Fibroblast of skin of right biceps (primary cell): ENCODE results near the gene ANXA6.

Source experiments
- DNase-seq: peaks from one replicate; pipeline ENCODE4 v3.0.0-alpha.2; 2013

The ANXA6 gene

DNA sequence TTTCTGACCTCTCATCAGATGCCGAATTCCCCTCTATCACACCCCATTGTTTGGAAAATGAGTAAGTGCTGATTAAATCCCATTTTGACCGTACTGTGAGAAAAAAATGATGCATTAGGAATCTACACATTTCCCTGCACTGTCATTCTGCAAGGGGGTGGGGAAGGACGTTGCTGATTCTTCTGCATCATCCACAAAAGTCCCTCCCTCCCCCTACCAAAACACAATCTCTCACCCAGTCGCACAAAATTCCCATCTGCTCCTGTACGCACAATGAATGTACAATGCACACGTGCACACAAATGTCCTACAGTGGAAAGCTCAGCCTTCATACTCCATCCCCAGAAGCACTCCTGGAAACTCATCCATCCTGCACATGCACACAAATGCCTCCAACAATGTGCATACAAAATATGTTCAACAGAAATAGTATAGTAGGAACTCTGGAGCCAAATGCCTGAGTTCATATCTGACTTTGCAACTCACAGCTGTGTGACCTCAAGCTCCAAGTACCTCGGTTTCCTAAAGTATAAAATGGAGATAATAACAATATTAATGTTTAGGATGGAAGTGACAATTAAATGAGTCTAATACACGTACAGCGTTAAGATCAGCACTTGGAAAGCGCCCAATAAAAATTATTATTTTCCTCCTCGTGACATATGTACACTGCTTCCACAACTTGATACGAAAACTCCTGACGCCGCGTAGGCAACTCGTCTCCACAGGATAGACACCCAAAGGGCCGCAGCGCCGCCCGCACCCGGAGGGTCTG lies 77.6 kb downstream of the ANXA6 start:
- peak; percentile 92 for DNase-seq

GRCh38 chr5:151078490-151079262 lies 78.9 kb downstream of the ANXA6 start:
- no peak for DNase-seq

DNA sequence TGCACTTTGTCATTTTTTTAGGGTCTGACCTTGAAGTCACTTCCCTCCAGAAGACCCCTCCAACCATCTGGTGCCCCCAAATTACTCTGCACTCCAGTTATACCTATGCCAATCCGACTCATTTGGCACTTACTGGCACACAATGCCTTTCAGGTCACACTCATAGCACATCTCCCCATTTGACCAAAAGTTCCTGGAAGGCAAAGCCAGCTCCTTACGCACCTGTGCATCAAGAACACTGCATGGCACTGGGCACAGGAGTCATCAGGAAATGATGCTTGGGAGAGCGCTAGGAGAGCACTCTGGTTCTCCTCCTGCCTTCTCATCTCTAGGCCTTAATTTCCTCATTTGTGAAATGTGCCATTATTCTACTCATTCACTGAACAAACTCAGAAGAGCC lies 79.6 kb downstream of the ANXA6 start:
- DNase-seq: no peak

GRCh38 chr5:151077419-151077818 lies 80.2 kb downstream of the ANXA6 start:
- DNase-seq: no peak

- DNase-seq: no peak
Observed at GRCh38 chr5:151076616-151077015, 81.0 kb downstream of the ANXA6 start.

DNA sequence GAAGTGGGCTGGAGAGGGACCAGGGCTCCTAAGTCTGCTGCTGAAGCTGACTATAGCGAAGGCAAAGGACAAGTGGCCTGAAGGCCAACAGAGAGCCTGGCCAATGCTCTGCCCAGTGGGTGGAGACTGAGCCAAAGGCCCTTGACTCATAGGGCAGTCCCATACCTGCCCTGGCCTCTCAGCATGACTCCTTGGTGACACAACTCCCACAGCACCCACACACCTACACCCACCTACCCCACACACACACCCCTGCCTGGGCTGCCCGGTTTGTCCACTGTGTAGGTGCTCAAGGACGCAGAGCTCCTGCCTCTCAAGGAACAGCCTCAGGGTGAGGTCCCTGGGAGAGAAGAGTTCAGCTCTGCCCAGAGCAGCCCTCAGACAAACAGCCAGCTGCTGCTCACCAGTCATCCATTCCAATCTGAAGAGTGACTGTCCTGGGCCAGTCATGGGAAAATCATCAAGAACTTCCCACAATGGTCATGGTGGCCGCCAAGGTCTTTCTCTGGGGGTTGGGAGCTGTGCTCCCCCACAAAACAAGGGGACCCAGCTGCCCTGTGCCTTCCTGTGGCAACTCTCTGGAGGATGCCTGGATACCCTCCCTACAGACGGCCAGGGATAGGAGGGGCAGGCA lies 81.8 kb downstream of the ANXA6 start:
- peak; percentile 61 for DNase-seq

DNA sequence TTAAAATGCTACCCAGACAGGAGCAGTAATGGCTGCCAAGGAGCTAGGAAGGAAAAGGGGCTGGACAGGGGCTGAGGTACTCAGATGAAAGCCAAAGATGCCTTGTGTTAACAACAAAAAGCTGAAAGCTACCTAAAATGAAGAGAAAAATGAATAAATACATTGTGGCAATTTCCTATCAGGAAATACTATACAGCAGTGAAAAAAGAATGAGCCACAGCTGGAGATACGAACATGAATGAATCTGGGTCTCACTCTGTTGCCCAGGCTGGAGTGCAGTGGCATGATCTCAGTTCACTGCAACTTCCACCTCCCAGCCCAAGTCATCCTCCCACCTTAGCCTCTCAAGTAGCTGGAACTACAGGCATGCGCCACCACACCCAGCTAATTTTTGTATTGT lies 83.0 kb downstream of the ANXA6 start:
- DNase-seq: no peak

- DNase-seq: no peak
Observed at GRCh38 chr5:151073280-151073679, 84.3 kb downstream of the ANXA6 start.

DNA sequence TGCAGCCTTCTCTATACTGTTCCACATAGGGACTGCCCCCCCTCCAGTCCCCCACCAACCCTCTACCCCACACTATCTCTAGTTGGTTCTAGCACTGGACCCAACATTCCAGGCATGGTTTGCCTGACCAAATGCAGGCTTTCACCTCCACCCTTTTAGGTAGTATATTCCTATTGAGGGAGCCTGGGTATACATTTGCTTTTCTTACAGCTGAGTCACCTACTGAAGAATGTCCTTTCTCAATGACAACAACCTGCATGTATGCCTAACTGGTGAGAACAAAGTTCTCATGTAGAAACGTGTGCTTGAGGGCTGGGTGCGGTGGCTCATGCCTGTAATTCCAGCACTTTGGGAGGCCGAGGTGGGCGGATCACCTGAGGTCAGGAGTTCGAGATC lies 85.0 kb downstream of the ANXA6 start:
- DNase-seq: peak; percentile 85

- no peak for DNase-seq
Observed at GRCh38 chr5:151071848-151072629, 85.5 kb downstream of the ANXA6 start.

DNA sequence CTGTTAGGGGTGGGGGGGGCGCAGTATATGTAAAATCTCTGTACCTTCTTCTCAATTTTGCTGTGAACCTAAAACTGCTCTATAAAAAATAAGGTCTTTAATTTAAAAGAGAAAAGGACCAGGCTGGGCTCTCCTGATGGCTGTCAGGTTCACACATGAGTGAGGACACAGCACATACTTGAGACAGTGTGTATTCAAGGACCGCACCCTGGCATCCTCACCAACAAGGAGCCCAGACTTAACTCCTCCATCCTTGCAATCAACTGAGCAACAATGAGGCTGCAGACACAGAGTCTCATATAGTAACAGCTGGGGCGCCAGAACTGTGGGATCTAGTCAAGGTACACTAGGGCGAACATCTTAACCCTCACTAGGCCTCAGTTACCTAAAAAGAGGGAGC lies 86.6 kb downstream of the ANXA6 start:
- DNase-seq: no peak

GRCh38 chr5:151070449-151070848 lies 87.1 kb downstream of the ANXA6 start:
- DNase-seq: no peak

DNA sequence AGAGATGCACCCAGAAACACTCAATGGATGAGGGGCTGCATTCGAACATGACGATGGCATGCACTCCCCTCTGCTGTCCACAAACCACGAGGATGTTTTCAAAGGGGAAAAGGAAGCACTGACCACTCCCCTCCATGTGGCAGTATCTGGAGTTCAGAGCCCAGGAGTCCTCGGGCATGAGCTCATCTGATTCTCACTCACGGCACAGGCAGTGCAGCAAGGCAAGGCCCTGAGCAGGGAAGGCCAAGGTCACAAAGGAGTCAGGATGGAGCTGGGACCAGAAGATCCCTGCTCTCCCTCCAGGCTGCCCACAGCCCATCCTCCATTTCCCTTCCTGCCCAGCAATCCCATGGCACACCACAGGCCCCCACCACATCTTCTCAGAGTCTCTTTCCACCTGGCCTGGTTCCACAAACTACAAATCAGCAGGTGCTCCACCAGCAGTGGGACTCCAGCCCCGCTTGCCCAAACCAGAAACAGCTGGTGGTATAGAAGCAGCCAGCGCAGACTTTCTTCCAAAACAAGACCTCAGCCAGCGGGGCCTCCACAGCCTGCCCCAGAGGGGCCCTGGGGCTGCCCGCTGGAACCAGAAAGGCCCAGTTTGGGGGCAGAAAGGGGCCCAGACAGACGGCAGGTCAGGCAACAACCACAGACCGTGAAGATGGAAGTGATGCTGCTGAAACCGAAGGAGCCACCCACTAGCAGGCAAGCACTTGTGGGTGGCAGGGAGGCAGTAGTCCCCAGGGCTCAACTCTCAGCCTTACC lies 89.0 kb downstream of the ANXA6 start:
- no peak for DNase-seq

GRCh38 chr5:151067632-151068432 lies 89.7 kb downstream of the ANXA6 start:
- DNase-seq: no peak

DNA sequence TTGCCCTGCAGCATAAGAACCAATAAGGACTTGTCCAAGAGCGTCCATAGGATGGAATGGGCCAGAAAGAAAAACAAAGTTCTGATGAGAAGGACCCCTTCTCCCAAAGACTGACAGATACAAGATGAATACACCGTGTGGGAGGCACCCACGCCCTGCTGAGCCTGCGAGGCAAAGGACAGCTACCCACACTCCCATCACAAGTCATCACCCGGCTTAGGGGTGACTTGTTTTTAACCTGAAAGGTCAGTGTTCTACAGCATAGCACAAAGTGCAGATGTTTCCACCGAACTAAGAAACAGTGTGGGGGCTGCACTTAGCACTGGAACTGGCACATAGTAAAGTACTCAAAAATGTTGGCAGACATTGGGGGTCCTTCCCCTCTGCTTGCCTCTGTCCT lies 90.7 kb downstream of the ANXA6 start:
- DNase-seq: no peak

- no peak for DNase-seq
Observed at GRCh38 chr5:151065609-151066008, 92.0 kb downstream of the ANXA6 start.

- no peak for DNase-seq
Observed at GRCh38 chr5:151064916-151065499, 92.6 kb downstream of the ANXA6 start.

DNA sequence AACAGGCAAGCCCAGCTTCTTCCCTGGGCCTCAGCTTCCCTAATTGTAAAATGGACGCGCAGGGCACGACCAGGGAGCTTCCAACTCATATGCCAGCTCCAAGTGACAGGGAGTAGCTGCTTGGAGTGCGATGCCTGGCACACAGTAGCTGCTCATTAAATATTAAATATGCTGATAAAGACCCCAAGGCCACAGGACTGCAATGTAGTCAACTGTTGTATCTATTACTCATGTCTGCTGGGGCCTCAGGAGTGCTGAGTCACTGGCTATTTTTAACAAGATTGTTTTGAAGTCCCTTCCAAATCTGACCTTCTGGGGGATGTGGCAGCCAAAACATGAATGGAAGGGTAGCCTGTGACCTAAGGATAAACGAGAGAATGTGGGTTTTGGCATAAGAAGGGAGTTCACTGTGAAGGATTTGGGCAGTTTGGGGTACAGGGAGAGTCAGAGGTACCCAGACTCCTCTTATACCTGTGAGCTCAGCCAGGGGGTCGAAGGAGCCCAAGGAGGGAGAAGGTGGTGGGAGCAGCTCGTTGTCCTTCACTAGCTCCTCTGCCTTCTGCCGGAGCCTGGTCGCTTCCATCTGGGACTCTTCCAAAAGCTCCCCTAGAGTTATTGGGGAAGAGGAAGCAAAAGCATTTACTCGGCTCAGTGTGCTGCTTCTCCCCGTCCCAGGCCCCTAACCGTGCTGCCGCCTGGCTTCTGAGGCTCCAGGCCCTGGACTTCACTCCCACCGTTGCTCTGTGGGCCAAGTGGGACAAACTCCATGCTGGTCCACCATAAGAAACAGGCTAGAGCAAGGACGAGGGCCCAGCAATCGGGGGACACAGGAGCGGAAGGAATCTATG lies 94.2 kb downstream of the ANXA6 start:
- DNase-seq: peak; percentile 88

- no peak for DNase-seq
Observed at GRCh38 chr5:151062405-151063141, 95.0 kb downstream of the ANXA6 start.
